HG03280 (cell line): ENCODE measurements around the gene HSPB2.

Experiments
- ATAC-seq: cut with Tn5 transposase; IDR thresholded peaks from one replicate; pipeline ENCODE4 v1.9.1; 2021; ENCODE audit warnings: mild to moderate bottlenecking, moderate library complexity; ENCODE audit not compliant: unreplicated experiment

HSPB2 gene

DNA sequence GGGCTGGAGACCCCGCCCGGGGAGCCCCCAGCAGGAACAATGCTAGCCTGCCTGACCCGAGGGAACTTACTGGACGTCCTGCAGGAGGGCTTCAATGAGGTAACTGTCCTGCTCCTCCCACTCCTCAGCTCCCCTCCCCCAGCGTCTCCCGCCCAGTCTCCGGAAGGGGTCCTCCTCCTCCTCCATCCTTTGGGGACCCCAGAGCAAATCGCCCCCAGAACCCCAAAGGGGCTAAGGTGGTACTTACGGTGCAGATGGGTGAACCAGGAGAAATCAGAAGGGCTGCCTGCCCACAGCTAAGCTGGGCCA lies 24.9 kb downstream of the HSPB2 start:
- no peak for ATAC-seq

DNA sequence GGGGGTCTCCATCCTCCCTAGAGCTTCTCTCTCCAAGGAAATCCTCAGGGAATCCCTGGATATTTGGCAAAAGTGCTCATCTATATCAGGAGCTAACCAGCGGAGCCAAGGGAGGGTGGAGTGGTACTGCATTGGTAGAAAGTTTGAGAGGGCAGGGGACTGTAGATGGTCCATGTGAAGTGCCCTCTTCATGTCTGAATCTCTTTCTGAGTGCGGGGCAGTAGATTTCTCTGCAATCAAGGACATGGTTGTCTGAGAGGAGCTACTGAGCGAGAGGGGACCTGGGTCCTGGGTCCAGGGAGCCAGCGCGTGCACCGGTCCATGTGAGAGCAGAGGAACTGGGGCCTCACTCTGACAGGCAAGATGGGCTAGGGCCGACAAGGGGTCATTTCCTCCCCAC lies 25.3 kb downstream of the HSPB2 start:
- ATAC-seq: no peak

DNA sequence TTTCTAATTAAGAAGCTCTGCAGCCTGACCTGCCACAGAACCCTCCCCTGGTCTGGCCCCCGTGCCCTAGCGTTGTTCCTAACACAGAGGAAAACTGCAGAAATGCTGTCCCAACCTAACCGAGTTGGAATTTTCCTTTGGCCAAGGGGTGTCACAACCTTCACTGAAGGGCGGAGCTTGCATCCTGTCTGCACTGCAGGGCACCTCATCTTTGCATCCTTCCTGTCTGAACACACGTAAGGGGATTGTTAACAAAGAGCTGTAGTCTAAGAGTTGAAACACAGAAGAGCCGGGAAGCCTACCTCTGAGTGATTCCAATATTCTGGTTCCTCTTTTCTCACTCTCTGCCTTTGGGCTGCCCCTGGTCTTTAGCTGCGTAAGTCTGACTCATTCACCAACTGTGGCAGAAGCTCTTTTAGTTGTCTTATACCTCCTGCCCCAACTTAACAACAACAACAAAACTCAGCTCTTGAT lies 26.2 kb downstream of the HSPB2 start:
- ATAC-seq: peak; percentile 74

DNA sequence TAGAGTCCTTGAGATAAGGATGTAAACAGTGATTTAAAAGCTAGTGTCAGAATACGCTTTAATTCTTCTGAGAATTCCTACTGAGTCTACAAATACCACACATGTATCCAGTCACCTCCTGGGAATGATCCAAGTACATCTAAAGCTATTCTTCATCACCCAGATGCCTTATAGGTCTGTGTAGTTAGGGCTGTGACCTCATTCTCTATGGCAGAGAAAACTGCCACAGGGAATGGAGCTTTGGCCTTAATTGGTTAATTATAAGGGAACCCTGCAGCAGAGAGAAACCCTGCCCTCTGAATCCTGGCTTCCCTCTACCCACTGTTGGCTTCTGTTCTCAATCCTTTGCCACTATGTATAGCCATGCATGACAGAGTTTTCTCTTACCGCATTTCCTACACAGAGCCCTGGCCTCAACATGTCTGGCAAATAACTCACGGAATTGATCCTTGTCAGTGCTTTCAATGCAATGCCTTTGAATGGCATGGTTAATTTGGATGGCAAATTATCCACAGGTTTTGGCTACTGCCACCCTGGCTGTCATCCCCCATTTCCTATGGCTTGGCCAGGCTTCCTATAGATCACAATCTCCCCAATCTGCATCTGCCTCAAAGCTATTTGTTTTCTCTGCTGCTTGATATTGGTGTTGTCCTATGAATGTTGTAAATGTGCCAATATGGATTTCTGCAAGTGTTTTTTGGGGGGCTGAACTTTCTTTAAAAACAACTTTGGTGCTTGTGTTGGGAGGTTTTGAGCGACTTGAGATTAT lies 27.5 kb downstream of the HSPB2 start:
- no peak for ATAC-seq

DNA sequence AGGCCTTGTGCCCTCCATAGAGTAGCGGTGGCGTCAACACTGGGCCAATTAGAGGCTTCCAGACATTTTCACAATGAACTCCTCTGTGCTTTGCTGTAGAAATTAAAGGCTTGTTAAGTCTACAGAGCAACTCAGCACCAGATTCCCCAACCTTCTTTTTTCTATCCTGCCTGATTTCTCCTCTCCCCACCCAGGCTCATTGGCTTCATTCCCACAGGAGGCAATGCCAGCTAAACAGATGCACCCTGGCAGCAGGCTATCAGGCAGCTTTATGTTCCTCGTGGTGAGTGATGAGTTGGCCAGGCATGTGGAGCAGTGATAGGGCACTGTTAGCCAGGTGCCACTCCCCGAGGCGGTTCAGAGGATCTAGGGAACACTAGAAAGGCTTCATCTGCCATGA lies 29.4 kb downstream of the HSPB2 start:
- no peak for ATAC-seq

DNA sequence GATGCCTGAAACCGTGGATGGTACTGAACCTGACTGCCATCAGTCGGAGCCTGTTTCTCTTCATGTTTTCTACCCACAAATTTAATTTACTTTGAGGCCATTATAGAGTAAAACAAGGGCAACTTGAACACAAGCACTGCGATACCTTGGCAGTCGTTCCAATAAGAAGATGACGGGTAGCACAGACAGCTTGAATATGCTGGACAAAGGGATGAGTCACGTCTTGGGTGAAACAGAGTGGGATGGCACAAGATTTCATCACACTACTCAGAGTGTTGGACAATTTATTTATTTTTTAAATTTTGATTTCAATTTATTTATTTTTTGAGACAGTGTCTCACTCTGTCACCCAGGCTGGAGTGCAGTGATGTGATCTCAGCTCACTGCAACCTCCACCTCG lies 30.3 kb downstream of the HSPB2 start:
- no peak for ATAC-seq

DNA sequence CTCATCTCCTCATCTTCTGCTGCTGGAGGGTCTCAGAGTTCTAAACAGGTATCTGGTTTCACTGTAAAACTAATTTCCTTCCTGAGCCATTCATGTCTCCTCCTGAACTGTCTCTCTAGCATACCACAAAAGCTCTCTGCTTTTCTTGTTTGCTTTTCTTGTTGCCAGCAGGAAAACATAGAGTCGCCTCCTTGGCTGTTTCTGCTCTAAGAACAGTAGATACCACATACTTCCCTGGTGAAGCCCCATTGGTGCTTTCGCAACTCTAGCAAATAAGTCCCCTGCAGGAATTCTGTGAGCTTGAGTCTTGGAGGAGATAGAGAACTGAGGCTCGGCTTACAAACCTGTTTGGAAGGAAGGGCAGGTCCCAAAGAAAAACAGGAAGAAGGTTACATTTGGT lies 31.6 kb downstream of the HSPB2 start:
- no peak for ATAC-seq

DNA sequence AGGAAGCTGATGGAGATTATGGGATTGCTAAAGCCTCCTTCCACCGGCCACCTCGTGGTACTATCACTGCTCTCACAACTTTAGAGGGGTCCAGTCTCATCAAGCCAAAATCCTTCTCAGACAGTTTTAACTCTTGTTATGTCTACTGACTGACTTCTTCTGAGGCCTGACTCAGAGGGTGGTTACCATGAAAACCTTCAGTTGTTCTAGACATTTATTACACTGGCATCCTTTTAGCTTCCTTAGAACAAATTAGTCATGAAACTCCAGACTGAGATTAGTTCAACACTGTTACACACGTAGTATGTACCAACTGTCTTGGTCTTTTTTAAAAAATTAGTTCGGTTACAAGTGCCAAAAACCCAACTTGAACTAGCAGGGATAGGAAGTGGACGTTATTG lies 32.1 kb downstream of the HSPB2 start:
- ATAC-seq: no peak

DNA sequence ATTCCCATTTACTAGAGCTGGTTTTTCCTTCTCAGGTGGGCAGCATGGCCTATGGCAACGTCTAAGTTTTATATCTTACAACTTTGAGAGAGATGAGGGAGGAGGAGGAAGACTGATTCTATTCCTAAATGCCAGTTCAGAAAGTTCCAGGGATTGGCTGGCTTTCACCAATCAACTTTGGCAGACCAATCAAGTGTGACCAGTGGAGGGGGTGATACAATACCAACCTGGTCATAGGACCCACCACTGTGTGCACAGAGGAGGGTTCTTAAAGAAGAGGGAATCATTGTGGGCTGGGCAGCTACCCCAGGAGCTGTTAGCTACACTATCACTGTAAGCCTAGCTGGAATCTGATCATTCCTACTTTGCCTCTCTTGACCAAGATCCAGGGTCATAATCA lies 32.7 kb downstream of the HSPB2 start:
- ATAC-seq: no peak

DNA sequence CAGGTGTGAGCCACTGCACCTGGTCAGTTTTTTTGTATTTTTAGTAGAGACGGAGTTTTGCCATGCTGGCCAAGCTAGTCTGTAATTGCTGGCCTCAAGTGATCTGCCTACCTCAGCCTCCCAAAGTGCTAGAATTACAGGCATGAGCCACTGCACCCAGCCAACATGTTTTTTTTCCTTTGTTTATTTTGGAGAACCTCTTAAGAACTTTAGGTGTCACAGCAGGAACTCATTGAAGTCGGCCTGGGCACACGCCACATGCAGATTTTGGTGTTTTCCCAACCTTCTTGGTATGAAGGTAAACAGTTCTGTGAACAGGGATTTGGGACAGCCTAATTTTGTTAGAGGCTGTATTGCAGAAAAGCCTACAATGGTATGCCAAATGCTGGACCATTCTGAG lies 34.0 kb downstream of the HSPB2 start:
- ATAC-seq: no peak

DNA sequence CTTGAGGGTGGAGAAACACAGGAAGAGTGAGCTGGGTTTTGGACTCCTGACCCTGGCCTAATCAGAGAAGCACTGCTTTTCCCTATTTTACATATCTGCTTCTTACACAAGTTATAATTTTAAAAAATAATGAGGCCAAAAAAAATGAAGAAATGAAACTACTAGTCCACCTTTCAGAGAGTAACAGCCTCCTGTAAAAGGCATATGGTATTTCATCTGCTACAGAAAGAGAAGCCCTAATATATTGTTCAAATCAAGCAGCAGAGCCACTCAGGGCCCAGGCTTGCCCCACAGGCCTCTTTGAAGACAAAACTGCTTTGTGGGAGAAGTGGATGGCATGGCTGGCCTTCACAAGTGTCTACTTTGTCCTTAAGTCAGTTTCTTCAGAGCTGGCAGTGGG lies 34.6 kb downstream of the HSPB2 start:
- ATAC-seq: no peak

DNA sequence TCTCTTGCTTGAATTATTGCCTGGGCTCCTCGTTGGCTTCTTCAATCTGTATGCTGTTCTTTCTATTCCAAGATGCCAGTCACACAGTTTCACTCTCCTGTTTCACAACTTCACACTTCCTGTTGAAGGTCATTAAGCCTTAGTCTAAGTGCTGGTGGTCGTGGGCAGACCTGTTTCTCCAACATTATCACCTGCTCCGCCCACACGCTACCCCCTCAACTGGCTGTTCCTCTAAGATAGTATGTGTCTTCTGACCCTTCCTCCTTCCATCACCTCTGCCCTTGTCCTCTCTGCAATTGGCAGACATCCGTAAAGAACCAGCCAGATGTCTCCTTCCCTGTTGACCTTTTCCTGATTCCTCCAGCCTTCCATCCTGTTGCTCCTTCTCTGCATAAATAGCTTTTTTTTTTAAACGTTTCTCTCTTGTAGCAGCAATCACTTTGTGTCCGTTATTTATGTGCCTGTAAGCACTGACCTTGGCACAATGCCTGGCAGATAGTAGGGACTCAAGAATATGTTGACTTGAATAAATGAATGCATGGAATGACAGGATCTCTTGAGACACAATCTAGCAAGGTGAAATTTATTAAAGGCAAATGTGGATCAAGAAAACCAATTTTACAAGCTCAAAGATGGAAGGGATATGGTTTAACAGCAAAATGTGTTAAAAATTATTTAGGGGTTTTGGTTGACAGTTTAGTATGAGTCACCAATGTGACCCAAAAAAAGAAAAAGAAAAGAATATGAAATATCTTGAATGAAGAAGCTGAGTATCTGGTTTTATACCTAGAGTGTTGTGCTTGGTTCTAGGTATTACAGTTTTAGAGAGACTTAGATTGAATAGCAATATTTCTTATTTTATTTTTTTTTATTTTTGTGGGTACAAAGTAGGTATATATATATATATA lies 37.2 kb downstream of the HSPB2 start:
- ATAC-seq: no peak

DNA sequence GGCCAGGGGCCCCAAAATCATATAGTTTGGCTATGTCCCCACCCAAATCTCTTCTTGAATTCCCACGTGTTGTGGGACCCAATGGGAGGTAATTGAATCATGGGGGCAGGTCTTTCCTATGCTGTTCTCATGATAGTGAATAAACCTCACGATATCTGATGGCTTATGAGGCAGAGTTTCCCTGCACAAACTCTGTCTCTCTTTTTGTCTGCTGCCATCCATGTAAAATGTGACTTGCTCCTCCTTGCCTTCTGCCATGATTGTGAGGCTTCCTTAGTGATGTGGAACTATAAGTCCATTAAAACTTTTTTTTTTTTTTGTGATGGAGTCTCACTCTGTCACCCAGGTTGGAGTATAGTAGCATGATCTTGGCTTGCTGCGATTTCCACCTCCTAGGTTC lies 39.0 kb downstream of the HSPB2 start:
- ATAC-seq: no peak

DNA sequence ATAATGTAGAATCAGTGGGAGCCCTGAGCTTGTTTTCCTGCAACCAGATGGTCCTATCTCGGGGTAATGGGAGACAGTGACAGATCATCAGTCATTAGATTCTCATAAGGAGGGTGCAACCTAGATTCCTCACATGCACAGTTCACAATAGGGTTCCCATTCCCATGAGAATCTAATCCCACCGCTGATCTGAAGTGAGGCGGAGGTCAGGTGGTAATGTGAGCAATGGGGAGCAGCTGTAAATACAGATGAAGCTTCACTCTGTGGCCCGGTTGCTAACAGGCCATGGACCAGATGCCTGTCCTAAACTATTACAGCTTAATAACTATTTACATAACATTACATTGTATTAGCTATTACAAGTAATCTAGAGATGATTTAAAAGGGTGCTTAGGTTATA lies 41.6 kb downstream of the HSPB2 start:
- no peak for ATAC-seq

DNA sequence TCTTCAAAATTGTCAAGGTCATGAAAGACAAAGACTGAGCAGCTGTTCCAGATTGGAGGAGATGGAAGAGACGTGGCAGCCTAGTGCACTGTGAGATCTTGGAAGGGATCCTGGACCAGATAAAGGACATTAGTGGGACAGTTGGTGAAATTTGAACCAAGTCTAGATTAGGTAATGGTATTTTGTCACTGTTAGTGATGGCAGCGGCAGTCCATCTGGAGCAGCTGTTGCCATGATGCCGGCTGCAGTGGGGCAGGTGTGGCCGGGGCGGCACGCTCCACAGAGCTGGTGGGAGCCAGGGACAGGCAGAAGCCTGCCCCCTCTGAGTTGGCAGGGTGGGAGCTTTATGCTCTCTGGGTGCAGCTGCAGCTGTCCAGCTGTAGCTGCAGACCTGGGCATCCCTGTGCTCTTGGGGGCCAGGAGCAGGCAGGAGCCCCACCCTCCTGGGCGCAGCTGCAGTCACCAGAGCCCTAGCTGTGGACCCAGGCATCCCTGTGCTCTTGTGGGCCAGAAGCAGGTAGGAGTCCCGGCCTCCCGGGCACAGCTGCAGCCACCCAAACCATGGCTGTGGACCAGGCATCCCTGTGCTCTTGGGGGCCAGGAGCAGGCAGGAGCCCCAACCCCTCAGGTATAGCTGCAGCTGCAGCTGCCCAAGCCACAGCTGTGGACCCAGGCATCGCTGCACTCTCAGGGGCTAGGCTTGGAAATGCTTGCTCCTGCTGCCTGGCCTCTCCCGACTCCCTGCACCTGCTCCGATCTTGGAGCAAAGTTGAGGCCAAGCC lies 45.3 kb downstream of the HSPB2 start:
- no peak for ATAC-seq

DNA sequence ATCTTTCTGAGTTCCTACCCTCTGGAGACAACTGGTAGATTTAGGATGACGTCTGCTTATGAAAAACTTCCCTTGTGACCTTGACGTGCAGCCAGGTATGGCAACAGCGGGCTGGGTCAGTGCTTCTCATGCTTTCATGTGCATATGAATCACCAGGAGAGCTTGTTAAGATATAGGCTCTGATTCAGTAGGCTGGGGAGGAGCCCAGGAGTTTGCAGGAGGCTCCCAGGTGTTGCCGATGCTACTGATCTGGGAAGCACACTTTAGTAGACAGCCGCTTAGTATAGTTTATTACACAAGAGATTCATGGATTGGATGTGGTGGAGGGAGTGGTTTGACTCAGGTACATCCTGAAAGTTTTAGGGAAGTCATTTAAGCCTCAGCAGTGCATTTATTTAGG lies 48.4 kb downstream of the HSPB2 start:
- no peak for ATAC-seq

DNA sequence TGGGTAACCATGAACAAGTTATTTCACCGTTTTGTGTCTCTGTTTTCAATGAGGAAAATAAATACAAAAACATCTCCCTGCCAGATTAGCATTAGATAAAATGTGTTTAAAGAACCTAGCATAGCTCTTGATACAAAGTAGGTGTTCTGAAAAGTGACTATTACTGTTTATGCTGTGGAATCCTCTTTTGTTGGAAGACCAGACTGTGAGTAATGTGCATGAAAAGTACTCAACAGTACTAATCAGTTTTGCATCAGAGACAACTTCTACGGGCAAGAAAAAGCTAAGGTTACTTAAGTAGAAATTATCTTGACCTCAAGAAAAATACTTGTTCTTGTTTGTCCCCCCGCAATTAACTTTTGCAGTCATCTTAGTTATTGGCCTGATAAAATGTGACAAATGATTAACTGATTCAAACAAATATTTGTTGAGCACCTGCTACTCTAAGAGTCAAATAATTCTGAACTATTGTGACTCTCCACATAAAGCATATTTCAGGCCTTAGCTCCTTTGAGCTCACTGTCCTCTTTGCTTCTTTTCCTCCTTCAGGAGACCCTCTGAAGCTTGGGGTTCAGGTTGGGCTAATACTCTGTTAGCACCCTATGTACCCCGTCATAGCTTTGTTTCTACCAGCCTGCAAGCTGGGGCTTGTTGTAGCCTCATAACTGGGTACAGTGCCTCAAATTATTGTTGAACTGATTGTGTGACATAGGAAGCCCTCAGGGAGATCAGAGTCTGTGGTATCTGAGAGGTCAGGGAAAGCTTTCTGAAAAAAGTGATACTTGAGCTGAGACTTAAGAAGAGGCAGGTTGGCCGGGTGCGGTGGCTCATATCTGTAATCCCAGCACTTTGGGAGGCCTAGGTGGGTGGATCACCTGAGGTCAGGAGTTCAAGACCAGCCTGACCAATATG lies 49.1 kb downstream of the HSPB2 start:
- no peak for ATAC-seq
